NCI-H526 (cell line): Measurements from ENCODE around the gene LAMA1.
A peak's percentile ranks its signal among the peaks of the same experiment; 100 is the strongest.
"Not testable (repeated sequence)": the region's sequence is repeated elsewhere in the genome, so short reads cannot be mapped to it uniquely, and the experiment has no call there.

Source experiments
- DNase-seq, 2 experiments: peaks; one replicate each; lab custom pipeline; 2025; lab: John Stamatoyannopoulos, UW

LAMA1 gene, protein sequence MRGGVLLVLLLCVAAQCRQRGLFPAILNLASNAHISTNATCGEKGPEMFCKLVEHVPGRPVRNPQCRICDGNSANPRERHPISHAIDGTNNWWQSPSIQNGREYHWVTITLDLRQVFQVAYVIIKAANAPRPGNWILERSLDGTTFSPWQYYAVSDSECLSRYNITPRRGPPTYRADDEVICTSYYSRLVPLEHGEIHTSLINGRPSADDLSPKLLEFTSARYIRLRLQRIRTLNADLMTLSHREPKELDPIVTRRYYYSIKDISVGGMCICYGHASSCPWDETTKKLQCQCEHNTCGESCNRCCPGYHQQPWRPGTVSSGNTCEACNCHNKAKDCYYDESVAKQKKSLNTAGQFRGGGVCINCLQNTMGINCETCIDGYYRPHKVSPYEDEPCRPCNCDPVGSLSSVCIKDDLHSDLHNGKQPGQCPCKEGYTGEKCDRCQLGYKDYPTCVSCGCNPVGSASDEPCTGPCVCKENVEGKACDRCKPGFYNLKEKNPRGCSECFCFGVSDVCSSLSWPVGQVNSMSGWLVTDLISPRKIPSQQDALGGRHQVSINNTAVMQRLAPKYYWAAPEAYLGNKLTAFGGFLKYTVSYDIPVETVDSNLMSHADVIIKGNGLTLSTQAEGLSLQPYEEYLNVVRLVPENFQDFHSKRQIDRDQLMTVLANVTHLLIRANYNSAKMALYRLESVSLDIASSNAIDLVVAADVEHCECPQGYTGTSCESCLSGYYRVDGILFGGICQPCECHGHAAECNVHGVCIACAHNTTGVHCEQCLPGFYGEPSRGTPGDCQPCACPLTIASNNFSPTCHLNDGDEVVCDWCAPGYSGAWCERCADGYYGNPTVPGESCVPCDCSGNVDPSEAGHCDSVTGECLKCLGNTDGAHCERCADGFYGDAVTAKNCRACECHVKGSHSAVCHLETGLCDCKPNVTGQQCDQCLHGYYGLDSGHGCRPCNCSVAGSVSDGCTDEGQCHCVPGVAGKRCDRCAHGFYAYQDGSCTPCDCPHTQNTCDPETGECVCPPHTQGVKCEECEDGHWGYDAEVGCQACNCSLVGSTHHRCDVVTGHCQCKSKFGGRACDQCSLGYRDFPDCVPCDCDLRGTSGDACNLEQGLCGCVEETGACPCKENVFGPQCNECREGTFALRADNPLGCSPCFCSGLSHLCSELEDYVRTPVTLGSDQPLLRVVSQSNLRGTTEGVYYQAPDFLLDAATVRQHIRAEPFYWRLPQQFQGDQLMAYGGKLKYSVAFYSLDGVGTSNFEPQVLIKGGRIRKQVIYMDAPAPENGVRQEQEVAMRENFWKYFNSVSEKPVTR (N-terminal part only)

GRCh38 chr18:7117390-7118355 is at the start of gene LAMA1:
LAMA1 (minus strand) TSS chr18:7117797; CDS start chr18:7117720, 77 bp downstream.
- DNase-seq, result peak in 1 of 2 experiments; percentile 23

DNA sequence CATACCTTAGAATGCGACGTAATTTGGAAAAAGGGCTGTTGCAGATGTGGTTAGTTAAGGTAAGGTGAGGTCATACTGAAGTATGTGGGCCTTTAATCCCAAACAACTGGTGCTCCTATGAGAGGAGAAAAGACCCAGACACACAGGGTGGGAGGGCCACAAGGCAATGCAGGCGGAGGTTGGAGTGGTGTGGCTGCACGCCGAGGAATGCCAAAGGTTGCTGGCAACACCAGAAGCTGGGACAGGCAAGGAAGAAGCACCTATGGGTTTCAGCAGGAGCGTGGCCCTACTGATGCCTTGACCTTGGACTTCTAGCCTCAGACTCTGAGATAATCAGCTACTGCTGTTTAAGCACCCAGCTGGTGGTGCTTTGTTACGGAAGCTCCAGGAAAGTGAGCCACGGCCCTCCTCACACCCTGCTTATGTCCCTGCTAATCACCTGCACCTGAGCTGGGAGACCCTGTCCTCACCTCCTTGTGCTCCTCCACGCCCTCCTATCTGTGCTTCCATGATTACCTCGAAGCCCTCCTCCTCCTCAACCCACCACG is 48.3 kb upstream of the LAMA1 start:
- no peak for DNase-seq

DNA sequence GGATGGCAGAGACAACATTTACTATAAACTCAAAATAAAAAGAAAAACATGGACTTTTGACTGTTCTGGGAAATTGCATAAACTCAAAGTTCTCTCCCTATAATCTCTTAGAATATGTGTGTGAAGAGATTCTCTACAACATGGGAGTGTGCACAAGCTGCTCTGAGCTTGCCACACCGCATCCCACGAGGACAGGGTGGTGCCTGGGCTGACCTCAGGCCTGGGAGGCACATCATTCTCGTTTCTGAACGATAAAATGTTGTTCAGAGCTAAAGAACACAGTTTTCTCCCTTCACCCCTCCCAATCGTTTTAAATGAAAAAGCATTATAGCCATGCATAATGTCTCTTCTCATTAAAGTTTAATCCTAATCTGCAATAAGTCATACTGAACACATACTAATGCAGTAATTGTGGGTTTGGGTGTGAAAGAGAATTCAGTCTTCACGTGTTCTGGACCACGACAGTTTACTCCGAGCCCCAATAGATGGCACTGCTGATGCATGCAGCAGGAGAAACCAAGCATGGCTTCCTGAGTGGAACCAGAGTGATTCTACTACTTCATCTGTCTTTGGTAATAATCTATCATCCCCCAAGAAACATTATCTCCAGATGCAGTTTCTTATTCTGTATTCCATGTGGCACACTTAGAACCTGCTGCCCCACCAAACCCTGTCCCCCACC is 46.9 kb upstream of the LAMA1 start:
- no peak for DNase-seq

GRCh38 chr18:7158216-7158615 is 40.6 kb upstream of the LAMA1 start:
- no peak for DNase-seq

GRCh38 chr18:7157760-7158159 is 40.2 kb upstream of the LAMA1 start:
- no peak for DNase-seq

- no peak for DNase-seq
Observed at GRCh38 chr18:7155887-7156286, 38.3 kb upstream of the LAMA1 start.

DNA sequence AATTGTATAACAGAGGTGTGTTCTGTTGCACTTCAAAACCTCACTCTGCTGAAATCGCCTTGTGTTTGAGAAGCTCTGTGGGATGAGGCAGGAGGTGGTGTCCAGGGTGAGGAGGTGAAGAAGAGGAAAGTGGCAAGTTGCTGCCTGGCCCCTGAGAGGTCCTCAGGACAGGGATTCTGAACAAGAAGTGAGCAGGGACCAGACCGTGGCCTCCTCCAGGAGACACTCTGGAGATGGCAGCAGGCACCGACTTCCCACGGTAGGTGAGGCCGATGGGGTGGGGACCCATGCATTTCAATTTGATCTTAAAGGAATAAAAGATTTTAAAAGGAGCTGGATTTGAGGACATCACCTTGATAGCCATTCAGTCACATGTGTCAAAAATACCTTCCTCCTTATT is 37.5 kb upstream of the LAMA1 start:
- DNase-seq, result no peak

- DNase-seq, result no peak
Observed at GRCh38 chr18:7152440-7152839, 34.8 kb upstream of the LAMA1 start.

- no peak for DNase-seq
Observed at GRCh38 chr18:7147399-7147798, 29.8 kb upstream of the LAMA1 start.

GRCh38 chr18:7146067-7146466 is 28.5 kb upstream of the LAMA1 start:
- no peak for DNase-seq

GRCh38 chr18:7144921-7145320 is 27.3 kb upstream of the LAMA1 start:
- not testable (repeated sequence) for DNase-seq

GRCh38 chr18:7141287-7141686 is 23.7 kb upstream of the LAMA1 start:
- DNase-seq, result no peak

- no peak for DNase-seq
Observed at GRCh38 chr18:7139409-7139808, 21.8 kb upstream of the LAMA1 start.

DNA sequence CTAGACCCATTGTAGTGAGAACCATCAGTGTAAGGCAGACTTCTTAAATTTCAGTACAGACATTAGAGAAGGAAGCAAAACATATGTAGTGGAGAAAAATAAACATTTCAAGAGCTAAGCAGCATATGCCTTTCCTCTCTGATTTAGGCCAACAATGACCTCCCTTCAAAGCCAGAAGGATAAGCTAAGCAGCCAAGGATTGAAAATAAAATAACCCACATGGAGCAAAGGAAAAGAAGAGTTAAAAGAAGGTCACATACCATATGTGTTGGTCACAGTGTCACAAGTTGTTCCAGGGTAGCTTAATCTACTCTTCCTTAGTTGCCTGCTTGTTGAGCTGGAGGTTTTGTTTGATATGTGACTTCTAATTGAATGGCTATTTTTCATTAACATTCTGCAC is 15.6 kb upstream of the LAMA1 start:
- DNase-seq, result no peak

DNA sequence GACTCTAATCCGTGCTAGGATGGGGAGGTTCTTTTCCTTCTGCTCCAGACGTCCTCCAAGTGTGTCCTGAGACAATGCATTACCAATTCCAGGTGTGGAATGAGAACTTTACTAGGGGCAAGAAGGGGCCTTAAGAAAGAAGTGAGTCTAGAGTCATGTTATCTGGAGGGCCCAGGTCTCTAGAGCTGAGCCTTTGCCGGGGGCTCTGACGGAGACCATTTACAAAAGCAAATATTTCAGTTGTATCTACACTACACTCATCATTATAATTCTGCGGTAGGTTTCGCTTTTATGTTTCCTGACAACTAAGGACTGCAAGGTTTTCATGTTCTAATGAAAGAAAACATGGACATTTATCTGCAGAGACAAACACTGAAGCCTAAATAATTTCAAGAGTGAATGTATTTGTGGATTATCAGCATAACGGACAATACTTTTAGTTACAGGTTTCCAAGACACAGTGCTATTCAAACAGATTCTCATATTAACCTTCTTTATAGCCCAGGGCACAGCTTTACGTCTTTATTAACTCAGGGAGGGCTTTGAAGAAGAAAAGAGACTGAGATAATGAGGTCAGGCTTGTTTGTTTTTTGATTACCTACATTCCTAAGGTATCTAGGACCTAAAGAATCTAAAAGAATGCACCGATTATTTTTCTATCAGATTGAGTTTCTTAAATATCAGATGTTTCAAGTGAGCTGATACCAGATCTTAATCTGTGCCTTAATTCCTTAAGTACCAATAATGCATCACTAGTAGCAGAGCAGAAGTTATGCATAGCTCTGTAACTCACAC is 15.0 kb upstream of the LAMA1 start:
- DNase-seq, result no peak

GRCh38 chr18:7122376-7122775 is 4.8 kb upstream of the LAMA1 start:
- DNase-seq, result no peak

DNA sequence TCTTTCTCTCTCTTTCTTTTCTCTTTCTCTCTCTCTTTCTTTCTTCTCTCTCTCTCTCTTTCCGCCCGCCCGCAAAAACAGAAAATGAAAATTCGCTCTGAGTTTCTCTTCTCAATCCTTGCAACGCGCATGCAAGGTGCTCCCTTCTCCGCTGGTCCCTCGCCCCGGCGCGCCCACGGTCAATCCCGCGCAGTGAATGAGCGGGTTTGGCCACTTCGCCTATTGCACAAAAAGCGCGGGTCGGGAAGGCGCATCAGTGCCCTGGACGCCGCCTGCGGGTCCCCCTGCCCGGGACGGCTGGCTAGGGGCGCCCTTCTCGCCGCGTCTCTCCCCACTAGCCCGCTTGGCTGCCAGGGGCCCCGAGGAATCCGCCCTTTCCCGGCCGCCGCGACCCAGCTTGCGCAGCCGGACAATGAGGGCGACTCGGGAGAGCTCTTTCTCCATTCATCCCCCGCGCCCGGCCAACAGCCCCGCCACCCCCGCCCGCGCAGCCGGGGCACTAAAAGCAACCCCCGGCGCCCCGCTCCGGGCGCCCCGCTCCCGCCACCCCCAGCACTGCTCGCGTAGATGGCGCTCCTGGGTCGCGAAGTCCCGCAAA is 706 bp downstream of the LAMA1 start:
- DNase-seq, result peak in 1 of 2 experiments; percentile 15

DNA sequence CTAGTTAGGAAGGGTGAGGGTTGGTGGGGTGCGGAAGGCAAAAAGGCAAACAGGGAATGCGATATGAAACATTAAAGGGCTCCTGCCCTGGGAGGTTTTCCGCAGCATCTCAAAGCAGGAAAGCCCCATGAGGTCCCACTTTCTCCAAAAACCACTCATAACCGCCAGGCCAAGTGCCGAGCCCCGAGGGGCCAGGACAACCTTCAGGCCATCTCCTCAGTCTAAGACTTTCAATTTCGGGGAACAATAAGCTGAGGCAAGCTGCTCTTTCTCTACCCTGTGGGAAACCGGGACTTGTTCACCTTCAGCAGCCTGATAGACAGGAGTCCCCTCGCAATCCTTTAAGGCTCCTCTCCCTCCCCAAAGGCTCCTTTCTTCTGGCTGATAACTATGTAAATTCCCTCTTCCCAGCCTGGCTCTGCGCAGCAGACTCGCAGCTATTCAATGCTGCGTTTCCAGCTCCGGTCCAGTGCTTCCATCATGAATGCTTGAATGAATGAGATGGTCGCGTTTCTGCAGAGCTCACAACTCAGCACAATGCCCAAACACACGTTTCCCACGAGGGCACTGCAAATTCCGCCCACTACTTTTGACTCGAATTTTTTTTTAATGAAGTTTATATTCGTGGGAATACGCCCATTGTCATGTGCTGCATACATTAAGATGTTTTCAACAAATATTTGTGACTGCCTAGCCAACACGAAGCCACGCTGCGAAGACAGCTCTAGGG is 1.4 kb downstream of the LAMA1 start:
- peak; percentile 47 to 74 for DNase-seq
